NB4 (cell line): ENCODE measurements around the gene SAT1.

Source experiments
- POLR2A ChIP-seq: IDR thresholded peaks from 2 replicates; pipeline ENCODE4 v1.6.1; 2011; ENCODE audit warnings: mild to moderate bottlenecking; ENCODE audit not compliant: insufficient read length; ENCODE audit errors: extremely low read depth
- TF ChIP-seq, protein P1 (sequence below): IDR thresholded peaks from one replicate; pipeline ENCODE4 v1.5.1; 2012; ENCODE audit warnings: low read depth, low read length

DNA sequence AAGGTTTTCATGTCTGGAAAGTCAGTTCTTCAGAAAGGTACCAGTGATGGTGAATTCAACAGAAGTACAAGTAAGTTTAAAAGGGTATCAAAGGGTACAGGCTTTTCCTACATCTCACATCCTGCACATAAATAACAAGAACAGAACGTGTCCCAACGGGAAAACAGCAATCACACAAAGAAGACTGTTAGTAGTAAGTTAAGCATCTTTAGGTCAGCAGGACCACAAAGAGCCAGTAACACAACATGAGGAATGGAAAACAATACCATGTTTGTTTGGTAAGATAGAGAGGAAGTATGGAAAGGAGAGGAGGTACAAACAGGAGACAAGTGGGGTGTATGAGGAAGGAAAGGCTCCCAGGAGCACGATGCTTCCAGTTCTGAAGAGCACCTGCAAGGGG is 43.2 kb downstream of the SAT1 start:
- TF ChIP-seq, protein P1, sequence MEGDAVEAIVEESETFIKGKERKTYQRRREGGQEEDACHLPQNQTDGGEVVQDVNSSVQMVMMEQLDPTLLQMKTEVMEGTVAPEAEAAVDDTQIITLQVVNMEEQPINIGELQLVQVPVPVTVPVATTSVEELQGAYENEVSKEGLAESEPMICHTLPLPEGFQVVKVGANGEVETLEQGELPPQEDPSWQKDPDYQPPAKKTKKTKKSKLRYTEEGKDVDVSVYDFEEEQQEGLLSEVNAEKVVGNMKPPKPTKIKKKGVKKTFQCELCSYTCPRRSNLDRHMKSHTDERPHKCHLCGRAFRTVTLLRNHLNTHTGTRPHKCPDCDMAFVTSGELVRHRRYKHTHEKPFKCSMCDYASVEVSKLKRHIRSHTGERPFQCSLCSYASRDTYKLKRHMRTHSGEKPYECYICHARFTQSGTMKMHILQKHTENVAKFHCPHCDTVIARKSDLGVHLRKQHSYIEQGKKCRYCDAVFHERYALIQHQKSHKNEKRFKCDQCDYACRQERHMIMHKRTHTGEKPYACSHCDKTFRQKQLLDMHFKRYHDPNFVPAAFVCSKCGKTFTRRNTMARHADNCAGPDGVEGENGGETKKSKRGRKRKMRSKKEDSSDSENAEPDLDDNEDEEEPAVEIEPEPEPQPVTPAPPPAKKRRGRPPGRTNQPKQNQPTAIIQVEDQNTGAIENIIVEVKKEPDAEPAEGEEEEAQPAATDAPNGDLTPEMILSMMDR: no peak
- no peak for TF ChIP-seq POLR2A
